SHP77 treated with DMSO at 0.1 percent for 48 hours (cell line): ENCODE data around the gene PRXL2B.

Source experiments
- DNase-seq: peaks from one replicate; lab custom pipeline; 2025; lab: John Stamatoyannopoulos, UW

Gene PRXL2B

GRCh38 chr1:2587071-2587859 lies 688 bp downstream of the PRXL2B start:
- DNase-seq: no peak

- DNase-seq: no peak
Measured at GRCh38 chr1:2587860-2588571, 1.4 kb downstream of the PRXL2B start.

DNA sequence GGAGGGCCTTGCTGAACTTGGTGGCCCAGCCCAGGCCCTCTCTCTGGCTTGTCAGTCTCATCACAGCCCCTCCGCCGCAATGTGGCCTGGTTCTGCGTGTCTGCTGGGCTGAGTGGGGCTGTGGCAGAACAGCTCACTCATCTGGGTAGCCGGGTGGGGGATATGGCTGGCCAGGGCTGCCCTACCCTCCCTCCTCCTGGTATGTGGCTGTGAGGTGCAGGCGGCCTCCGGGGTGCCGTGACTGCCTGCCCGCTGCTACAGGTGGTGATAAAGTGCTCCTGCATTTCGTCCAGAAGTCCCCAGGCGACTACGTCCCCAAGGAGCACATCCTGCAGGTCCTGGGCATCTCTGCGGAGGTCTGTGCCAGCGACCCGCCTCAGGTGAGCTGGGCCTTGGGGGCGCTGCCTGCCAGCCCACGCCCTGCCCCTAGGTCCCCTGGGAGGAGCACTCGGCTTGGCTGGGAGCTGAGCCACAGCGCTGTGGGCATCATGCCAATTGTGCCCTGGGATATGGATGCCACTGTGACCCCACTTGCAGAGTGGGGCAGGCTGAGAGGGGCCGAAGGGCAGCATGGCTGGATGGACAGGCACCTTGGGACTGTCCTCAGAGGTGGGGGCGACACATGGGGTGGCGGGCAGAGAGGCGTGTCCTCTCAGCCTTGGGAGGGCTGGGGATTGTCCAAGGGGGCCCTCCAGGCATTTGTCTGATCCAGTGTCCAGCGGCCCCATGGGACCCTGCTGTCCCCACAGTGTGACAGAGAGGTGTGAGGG lies 2.3 kb downstream of the PRXL2B start:
- DNase-seq: no peak

DNA sequence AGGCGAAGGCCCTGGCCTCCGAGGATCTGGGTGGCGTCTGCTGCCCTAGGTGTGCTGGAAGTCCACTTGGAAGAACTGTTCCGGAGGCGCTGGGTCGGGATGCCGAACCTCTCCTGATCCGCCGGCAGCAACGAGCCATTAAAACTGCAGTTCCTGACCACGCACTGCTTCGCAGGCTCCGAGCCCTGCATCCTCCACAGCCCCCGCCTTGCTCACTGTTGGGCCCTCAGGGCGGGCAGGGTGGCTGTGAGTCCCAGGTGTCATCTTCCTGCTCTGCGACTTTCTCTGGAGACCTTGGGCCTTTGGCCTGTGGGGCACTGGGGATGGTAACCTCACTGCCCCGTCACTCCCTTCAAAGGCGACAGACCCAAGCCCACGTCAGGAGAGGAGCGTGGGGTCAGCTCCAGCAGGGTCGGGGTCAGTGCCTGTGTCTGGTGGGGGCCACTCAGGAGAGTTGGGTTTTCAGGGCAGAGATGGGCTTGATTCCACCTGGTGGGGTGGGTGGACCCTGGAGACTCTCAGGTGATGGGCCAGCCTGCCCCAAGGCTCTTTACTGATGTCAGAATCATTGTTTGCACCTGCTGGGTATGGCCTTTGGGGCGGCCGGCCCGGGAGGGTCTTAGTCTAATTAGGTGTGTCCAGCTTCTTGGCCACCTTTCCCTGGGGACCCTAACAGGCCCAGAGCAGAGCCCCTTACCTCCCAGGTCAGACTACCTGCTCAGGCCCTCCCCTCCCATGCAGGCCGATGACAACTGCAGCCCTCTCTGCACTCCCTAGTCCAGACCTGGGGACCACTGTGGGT lies 3.1 kb downstream of the PRXL2B start:
- DNase-seq: no peak

DNA sequence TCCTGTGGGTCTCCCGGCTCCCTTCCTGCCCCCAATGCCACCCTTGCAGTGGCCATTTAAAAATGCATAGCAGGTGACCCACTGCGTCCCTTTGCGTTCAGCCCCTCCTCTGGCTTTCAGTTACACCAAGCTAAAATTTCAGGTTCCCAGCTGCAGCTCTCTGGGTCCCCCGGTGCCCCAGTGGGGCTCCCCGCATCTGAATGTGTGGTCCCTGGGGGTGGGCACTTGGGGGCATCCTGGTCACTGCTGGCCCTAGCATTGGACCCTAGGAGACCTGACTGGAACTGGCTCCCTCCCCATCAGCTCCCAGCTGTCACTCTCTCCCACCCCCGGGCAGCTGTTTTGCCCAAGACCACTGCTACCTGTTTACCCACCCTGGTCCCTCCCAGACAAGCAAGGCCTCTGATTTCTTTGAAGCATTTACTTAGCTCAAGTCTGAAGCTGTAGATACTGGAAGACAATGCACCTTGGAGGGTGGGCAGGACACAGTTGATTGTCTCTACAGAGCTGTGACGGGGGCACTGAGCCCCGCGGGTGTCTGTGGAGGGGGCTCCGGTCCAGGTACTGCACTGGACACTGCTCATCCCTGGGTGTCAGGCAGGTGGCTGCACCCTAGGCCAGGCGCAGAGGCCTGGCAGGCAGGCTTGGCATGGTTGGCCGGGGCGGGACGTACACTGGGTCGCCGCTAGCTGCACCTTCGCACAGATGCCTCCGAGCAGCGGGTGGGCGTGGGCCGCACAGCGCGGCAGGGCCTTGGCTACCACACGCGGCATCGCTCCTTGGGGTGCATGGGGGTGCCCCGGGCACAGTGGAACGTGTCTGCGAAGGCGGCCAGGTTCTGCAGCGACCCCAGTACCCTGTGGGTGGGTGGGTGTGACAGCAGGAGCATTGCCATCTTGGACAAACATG lies 3.9 kb downstream of the PRXL2B start:
- no peak for DNase-seq

- DNase-seq: no peak
Measured at GRCh38 chr1:2591233-2591580, 4.6 kb downstream of the PRXL2B start.

GRCh38 chr1:2591581-2592261 lies 5.1 kb downstream of the PRXL2B start:
- no peak for DNase-seq

GRCh38 chr1:2592672-2593071 lies 6.1 kb downstream of the PRXL2B start:
- no peak for DNase-seq

GRCh38 chr1:2593251-2593878 lies 6.8 kb downstream of the PRXL2B start:
- no peak for DNase-seq

DNA sequence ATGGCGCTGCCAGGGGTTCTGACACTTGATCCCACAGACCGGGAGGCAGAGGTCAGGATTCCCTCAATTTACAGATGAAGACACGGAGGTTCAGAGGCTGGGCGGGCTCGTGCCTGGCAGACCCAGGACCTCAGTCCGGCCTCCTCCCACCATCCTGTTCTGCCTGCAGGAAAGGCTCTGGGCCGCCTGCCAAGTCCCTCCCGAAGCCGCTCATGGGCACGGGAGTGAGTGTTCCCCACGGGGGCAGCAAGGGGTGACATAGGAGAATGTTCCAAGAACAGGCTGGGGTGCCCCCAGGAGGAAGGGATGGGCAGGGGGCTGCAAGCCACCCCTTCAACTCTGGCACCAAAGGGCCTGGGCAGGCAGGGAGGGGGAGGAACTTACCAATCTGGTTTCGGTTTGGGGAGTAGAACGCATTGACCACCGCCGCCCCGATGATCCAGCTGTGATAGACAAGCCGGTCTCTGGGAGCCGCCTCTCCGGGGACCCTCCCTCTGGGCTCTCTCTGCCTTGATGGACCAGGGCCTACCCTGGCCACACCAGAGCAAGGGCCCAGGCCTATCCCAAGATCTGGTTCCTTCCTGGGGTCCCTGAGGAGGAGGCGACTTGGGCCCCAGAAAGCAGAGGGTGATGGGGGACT lies 7.5 kb downstream of the PRXL2B start:
- no peak for DNase-seq

DNA sequence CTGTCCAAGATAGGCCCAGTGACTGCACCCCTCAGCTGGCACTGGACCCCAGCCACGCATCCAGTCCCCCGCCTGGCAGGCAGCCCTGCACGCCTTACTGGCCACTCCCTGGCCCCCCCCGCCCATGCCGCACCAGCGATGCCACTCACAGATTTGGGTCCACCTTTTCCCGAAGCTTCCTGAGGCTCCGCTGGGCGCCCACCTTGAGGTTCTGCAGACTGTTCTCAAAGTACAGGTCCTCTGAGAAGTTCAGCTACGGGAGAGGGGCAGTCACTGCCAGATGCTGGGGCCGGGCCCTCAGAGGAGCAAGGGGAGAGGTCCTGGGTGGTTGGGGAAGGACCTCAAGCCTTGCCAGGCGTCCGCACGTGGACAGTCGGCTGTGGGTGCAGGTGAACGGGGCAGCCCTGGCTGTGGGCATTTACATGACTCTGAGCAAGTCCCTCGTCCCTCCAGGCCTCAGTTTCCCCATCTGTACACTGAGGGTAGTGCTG lies 8.1 kb downstream of the PRXL2B start:
- DNase-seq: no peak

- no peak for DNase-seq
Measured at GRCh38 chr1:2595261-2595811, 8.8 kb downstream of the PRXL2B start.

DNA sequence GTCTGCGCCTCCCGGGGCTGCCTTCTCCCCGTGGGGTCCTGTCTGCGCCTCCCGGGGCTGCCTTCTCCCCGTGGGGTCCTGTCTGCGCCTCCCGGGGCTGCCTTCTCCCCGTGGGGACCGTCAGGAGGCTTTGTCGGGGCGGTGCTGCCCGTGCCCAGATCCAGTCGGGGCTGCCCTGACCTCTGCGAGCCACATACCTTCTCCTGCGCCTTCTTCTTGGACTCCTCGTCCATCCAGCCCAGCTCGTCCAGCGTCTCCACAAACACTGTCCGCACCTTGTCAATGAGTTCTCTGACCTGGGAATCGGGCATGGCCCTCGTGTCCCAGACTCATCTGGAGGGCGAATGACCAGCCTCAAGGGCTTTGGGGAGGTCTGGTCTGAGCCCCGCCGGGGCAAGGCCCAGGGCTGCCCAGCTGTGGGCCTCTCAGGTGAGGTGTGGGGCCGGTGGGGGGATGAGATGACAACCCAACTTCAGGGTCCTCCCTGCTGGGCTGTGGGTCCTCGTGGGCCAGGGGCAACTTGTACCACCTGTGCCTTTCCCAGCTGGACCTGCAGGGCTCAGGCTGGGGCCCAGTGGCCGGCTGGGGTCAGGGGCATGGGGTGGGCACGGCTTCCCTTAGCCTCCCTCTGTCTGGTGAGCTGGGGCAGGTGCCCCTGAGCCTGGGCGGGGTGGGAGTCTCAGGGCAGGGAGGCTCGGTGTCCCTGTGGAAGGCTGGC lies 9.4 kb downstream of the PRXL2B start:
- no peak for DNase-seq

DNA sequence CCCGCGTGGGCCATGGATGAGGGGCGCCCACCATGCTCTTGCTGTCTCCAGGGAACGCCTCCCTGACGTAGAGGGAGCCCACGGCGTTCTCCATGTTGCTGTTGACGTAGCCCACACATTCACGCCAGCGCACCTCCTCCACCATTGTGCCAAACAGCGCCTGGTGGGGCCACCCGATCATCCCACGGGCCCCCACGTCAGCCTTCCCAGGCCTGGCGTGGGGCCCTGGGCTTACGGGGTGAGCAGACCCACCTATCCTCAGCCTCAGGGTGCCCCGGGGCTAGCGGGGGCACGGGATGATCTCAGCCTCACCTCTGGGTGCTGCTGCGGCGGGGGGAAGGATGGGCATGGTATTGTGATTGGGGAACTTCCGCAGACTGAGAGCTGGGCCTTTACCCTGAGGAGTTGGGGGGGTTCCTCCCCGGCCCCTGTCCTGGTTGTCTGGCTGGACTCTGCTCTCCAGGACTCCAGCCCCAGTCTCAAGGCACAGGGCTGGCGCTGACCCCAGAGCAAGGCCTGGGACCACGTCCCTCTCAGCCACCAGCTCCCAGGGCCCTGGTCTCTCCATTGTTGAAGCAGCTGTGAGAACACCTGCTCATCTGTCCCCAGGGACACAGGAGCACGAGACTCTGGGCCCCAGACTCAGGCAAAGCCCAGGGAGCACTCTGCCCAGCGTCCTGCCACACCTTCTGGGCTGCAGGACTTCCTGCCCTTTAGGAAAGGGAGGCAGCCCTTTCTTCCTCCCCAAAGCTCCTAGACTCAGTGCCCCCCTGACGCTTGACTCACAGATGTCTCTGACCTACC lies 10.2 kb downstream of the PRXL2B start:
- DNase-seq: no peak

GRCh38 chr1:2597441-2598328 lies 11.1 kb downstream of the PRXL2B start:
- no peak for DNase-seq

DNA sequence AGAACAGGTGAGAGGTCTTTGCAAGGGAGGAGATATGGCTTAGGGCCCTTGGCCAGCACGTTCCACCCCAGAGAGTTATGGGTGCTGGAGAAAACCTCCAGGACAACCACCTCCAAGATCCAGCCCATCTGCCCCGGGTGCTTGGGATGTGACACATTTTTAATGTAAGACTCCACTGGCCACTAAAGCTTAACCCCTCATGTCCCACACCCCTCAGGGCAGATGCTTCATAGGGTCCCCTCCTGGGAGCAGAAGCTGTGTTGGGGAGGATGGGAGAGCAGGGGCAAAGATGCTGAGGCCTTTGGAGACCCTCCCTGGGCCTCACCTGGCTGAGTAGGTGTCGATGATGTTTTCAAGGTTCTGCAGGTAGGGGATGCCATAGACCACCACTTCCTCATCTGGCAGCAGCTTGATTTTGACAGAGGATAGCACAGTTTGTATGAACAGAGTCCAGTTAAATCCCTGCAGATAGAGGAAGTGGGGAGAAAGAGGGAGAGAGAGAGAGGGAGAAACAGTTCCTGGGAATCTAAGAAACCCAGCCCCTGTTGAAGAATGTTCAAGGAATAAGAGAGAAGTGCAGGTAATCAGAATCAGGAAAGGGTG lies 11.9 kb downstream of the PRXL2B start:
- DNase-seq: no peak
